ENCODE results near the gene NAP1L1.

Gene NAP1L1

DNA sequence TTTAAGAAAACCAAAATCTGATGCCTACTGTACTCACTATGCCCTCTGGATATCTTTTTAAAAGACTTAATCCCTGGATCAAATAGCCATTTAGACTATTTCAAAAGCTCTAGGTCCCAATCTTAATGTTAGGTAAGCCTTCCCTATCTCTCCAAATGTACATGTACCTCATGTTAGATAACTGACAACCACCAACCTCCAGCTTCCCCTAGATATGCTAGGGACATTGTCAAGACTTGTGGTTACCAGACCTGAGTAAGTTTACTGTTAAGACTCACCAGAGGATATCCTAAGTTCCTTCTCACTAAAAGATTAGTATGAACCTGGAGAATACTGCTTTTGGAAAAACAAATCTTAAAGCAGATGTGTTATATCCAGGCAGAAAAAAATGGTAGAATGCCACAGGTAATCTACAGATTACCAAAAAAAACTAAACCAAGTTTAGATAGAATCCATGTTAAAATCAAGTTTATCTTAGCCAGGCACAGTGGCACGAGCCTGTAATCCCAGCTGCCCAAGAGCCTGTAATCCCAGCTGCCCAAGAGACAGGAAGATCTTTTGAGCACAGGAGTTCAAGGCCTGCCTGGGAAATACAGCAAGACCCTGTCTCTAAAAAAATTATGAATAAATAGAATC, 9.7 kb downstream of the NAP1L1 start:
- TF ChIP-seq ZC3H10 (CRISPR knock-in tag; IDR thresholded peaks at IDR 0.05), result no peak
- no peak for TF ChIP-seq PPARA (CRISPR knock-in tag; IDR thresholded peaks at IDR 0.05; ENCODE audit: borderline replicate concordance)
- no peak for TF ChIP-seq ESRRG (CRISPR knock-in tag; IDR thresholded peaks at IDR 0.05)
- TF ChIP-seq TCF4 (CRISPR knock-in tag; IDR thresholded peaks at IDR 0.05; ENCODE audit: borderline replicate concordance), result no peak
- TF ChIP-seq CSRNP3 (CRISPR knock-in tag; IDR thresholded peaks at IDR 0.05), result no peak
- no peak for TF ChIP-seq TSHZ2 (CRISPR knock-in tag; IDR thresholded peaks at IDR 0.05)
- no peak for TF ChIP-seq RARB (CRISPR knock-in tag; IDR thresholded peaks at IDR 0.05)
- TF ChIP-seq ARNTL (CRISPR knock-in tag; IDR thresholded peaks at IDR 0.05; ENCODE audit: borderline replicate concordance, low read depth), result no peak
- TF ChIP-seq ZFP3 (CRISPR knock-in tag; IDR thresholded peaks at IDR 0.05), result no peak
- no peak for TF ChIP-seq ZNF8 (CRISPR knock-in tag; IDR thresholded peaks at IDR 0.05)
- no peak for TF ChIP-seq GLIS3 (CRISPR knock-in tag; IDR thresholded peaks at IDR 0.05)
- TF ChIP-seq ISL1 (CRISPR knock-in tag; IDR thresholded peaks at IDR 0.05), result no peak
- TF ChIP-seq SNAI2 (CRISPR knock-in tag; IDR thresholded peaks at IDR 0.05), result no peak
- TF ChIP-seq, protein P1, sequence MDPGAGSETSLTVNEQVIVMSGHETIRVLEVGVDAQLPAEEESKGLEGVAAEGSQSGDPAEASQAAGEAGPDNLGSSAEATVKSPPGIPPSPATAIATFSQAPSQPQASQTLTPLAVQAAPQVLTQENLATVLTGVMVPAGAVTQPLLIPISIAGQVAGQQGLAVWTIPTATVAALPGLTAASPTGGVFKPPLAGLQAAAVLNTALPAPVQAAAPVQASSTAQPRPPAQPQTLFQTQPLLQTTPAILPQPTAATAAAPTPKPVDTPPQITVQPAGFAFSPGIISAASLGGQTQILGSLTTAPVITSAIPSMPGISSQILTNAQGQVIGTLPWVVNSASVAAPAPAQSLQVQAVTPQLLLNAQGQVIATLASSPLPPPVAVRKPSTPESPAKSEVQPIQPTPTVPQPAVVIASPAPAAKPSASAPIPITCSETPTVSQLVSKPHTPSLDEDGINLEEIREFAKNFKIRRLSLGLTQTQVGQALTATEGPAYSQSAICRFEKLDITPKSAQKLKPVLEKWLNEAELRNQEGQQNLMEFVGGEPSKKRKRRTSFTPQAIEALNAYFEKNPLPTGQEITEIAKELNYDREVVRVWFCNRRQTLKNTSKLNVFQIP (CRISPR knock-in tag; IDR thresholded peaks at IDR 0.05; ENCODE audit: borderline replicate concordance, low read depth), result no peak
- no peak for TF ChIP-seq BACH2 (CRISPR knock-in tag; IDR thresholded peaks at IDR 0.05; ENCODE audit: borderline replicate concordance)
- no peak for TF ChIP-seq OSR1 (CRISPR knock-in tag; IDR thresholded peaks at IDR 0.05)
- no peak for TF ChIP-seq TOX (CRISPR knock-in tag; IDR thresholded peaks at IDR 0.05; ENCODE audit: borderline replicate concordance)
- TF ChIP-seq CREB5 (CRISPR knock-in tag; IDR thresholded peaks at IDR 0.05; ENCODE audit: low read depth), result no peak
- no peak for TF ChIP-seq CSDC2 (CRISPR knock-in tag; IDR thresholded peaks at IDR 0.05)
- TF ChIP-seq ZNF70 (CRISPR knock-in tag; IDR thresholded peaks at IDR 0.05), result no peak
- no peak for ATAC-seq

DNA sequence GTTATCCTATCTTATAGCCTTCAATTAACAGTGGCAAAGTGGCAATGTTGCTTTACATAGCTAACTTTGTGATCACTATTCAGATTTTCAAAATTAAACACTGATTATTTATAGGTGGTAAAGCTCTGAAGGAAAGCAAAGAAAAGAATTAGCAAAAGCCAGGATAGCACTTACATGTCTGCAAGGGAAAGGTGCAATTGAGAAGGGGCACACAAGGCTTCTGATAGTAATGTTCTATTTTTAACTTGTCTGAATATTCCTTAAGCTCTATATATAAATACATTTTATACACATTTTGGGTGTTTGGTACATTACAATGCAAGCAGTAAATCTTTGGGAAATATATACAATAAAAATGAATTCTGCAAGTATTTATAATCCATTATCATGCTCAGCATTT, 10.9 kb downstream of the NAP1L1 start:
- no peak for ATAC-seq
- TF ChIP-seq OSR1 (CRISPR knock-in tag; IDR thresholded peaks at IDR 0.05), result no peak
- TF ChIP-seq ZNF8 (CRISPR knock-in tag; IDR thresholded peaks at IDR 0.05), result no peak
- TF ChIP-seq TCF4 (CRISPR knock-in tag; IDR thresholded peaks at IDR 0.05; ENCODE audit: borderline replicate concordance), result no peak
- no peak for TF ChIP-seq GLIS3 (CRISPR knock-in tag; IDR thresholded peaks at IDR 0.05)
- TF ChIP-seq ARNTL (CRISPR knock-in tag; IDR thresholded peaks at IDR 0.05; ENCODE audit: borderline replicate concordance, low read depth), result no peak
- no peak for TF ChIP-seq ZC3H10 (CRISPR knock-in tag; IDR thresholded peaks at IDR 0.05)
- no peak for TF ChIP-seq PATZ1 (CRISPR knock-in tag; IDR thresholded peaks at IDR 0.05; ENCODE audit: borderline replicate concordance)
- TF ChIP-seq, protein P1 (CRISPR knock-in tag; IDR thresholded peaks at IDR 0.05; ENCODE audit: borderline replicate concordance, low read depth), result no peak
- no peak for TF ChIP-seq ESRRG (CRISPR knock-in tag; IDR thresholded peaks at IDR 0.05)
- no peak for TF ChIP-seq ZFP30 (CRISPR knock-in tag; IDR thresholded peaks at IDR 0.05)
- TF ChIP-seq PPARA (CRISPR knock-in tag; IDR thresholded peaks at IDR 0.05; ENCODE audit: borderline replicate concordance), result no peak
- no peak for TF ChIP-seq ZFP3 (CRISPR knock-in tag; IDR thresholded peaks at IDR 0.05)
- no peak for TF ChIP-seq TOX (CRISPR knock-in tag; IDR thresholded peaks at IDR 0.05; ENCODE audit: borderline replicate concordance)
- no peak for TF ChIP-seq RARB (CRISPR knock-in tag; IDR thresholded peaks at IDR 0.05)
- no peak for TF ChIP-seq ZNF565 (CRISPR knock-in tag; conservative IDR thresholded peaks at IDR 0.05; ENCODE audit: low read depth)
- no peak for TF ChIP-seq BACH2 (CRISPR knock-in tag; IDR thresholded peaks at IDR 0.05; ENCODE audit: borderline replicate concordance)
- TF ChIP-seq CSRNP3 (CRISPR knock-in tag; IDR thresholded peaks at IDR 0.05), result no peak
- TF ChIP-seq ISL1 (CRISPR knock-in tag; IDR thresholded peaks at IDR 0.05), result no peak
- TF ChIP-seq ZNF70 (CRISPR knock-in tag; IDR thresholded peaks at IDR 0.05), result no peak

All from SK-N-SH treated with all-trans-retinoic acid at 6 μM for 48 hours (cell line).